Left lung (tissue), 8 donors: ENCODE results near the gene NRL. TPM values are rescaled to one million over a fixed set of nuclear protein-coding genes. Genes with fewer than 3 reads are reported as not detected.

Experiments used
- microRNA-seq, 2 donors: library from miRNA; unstranded; fragments of <30 nt; microRNA quantifications; one replicate each; pipeline ENCODE4, GENCODE V29; 2019
- polyA plus RNA-seq, 6 donors: library from polyadenylated mRNA; unstranded; fragments of 120-200 nt; gene quantifications; one replicate each; pipeline ENCODE4 v1.2.1, GENCODE V29; 2013; ENCODE audit not compliant: insufficient read length in 6 of 6
- total RNA-seq, 2 donors: library from RNA; stranded (reverse); fragmentation: NEBNext Ultra II Directional; extraction: Animal tissue kit (Norgen Biotek cat#: 25700); gene quantifications; one replicate each; pipeline ENCODE4 v1.2.1, GENCODE V29; 2021
- donor health status: DM: no; HTN: yes; CAD: no.
- donor health status: DM: no; HTN: no; CAD: no.

The NRL gene
- total and polyA plus RNA-seq, 8 donors: 0.97 to 2.7 (median 1.6) TPM

Small RNA genes within 50 kb of the gene (microRNA-seq; reads per million reads assigned to microRNA genes)
- gene MIR7703: 0 to 0.27 reads per million in 2 donors

Other genes with a start within 250 kb of the NRL start
- gene DHRS4, start 161.2 kb downstream of the NRL start, total RNA-seq: 10 to 100 TPM; 28.1 to 36.5 TPM
- 10 to 100 TPM; 34.5 to 41.4 (median 39.1) TPM for gene DHRS4, start 161.2 kb downstream of the NRL start, polyA plus RNA-seq
- gene DHRS4L2, start 126.0 kb downstream of the NRL start, total RNA-seq: 10 to 100 TPM; 13.8 to 24.9 TPM
- 10 to 100 TPM; 26.1 to 32.8 (median 27.3) TPM for gene DHRS4L2, start 126.0 kb downstream of the NRL start, polyA plus RNA-seq
- 1 to 10 TPM; 1.0 to 2.3 TPM for gene CARMIL3, start 62.9 kb downstream of the NRL start, total RNA-seq
- 1 to 10 TPM; 1.1 to 2.3 (median 1.4) TPM for gene CARMIL3, start 62.9 kb downstream of the NRL start, polyA plus RNA-seq
- not detected for gene CPNE6, start 43.4 kb downstream of the NRL start, total RNA-seq
- under 1 TPM in 1 of 6 donors, not detected in 5; 0.12 TPM for gene CPNE6, start 43.4 kb downstream of the NRL start, polyA plus RNA-seq
- 10 to 100 TPM; 36.5 to 61.3 TPM for gene PCK2, start 20.6 kb downstream of the NRL start, total RNA-seq
- gene PCK2, start 20.6 kb downstream of the NRL start, polyA plus RNA-seq: 10 to 100 TPM; 12.9 to 18.9 (median 15.7) TPM
- 10 to 100 TPM; 56.4 to 65.1 TPM for gene DCAF11, start 172 bp downstream of the NRL start, total RNA-seq
- 10 to 100 TPM; 60.6 to 76.3 (median 67.6) TPM for gene DCAF11, start 172 bp downstream of the NRL start, polyA plus RNA-seq
- under 1 TPM; 0.68 to 0.76 TPM for gene FITM1, start 15.7 kb upstream of the NRL start, total RNA-seq
- gene FITM1, start 15.7 kb upstream of the NRL start, polyA plus RNA-seq: 1 to 10 TPM in 4 of 6 donors, under 1 TPM in 2; 0.77 to 1.5 (median 1.0) TPM
- 100 to 1,000 TPM; 190 to 203 TPM for gene PSME1, start 21.2 kb upstream of the NRL start, total RNA-seq
- 100 to 1,000 TPM; 189 to 236 (median 221) TPM for gene PSME1, start 21.2 kb upstream of the NRL start, polyA plus RNA-seq
- gene EMC9, start 26.6 kb upstream of the NRL start, total RNA-seq: 10 to 100 TPM; 16.2 to 18.1 TPM
- gene EMC9, start 26.6 kb upstream of the NRL start, polyA plus RNA-seq: 10 to 100 TPM; 13.5 to 24.3 (median 23.0) TPM
- gene PSME2, start 31.7 kb upstream of the NRL start, total RNA-seq: 100 to 1,000 TPM; 134 to 224 TPM
- 100 to 1,000 TPM; 126 to 164 (median 159) TPM for gene PSME2, start 31.7 kb upstream of the NRL start, polyA plus RNA-seq
- 10 to 100 TPM; 49.3 to 61.5 TPM for gene RNF31, start 32.5 kb upstream of the NRL start, total RNA-seq
- 10 to 100 TPM; 42.4 to 69.9 (median 54.6) TPM for gene RNF31, start 32.5 kb upstream of the NRL start, polyA plus RNA-seq
- gene IRF9, start 46.3 kb upstream of the NRL start, total RNA-seq: 100 to 1,000 TPM in 1 of 2 donors, 10 to 100 TPM in 1; 95.6 to 131 TPM
- 10 to 100 TPM; 53.4 to 69.9 (median 61.2) TPM for gene IRF9, start 46.3 kb upstream of the NRL start, polyA plus RNA-seq
- gene REC8, start 57.1 kb upstream of the NRL start, total RNA-seq: 10 to 100 TPM; 27.0 to 31.6 TPM
- 10 to 100 TPM; 38.5 to 66.0 (median 44.3) TPM for gene REC8, start 57.1 kb upstream of the NRL start, polyA plus RNA-seq
- 10 to 100 TPM; 25.0 to 62.4 TPM for gene IPO4, start 73.9 kb upstream of the NRL start, total RNA-seq
- gene IPO4, start 73.9 kb upstream of the NRL start, polyA plus RNA-seq: 10 to 100 TPM; 22.6 to 39.5 (median 29.0) TPM
- gene TM9SF1, start 80.5 kb upstream of the NRL start, total RNA-seq: 10 to 100 TPM; 64.9 to 72.5 TPM
- 10 to 100 TPM; 28.1 to 37.6 (median 32.4) TPM for gene TM9SF1, start 80.5 kb upstream of the NRL start, polyA plus RNA-seq
- under 1 TPM; 0.37 to 0.55 TPM for gene TSSK4, start 90.7 kb upstream of the NRL start, total RNA-seq
- gene TSSK4, start 90.7 kb upstream of the NRL start, polyA plus RNA-seq: 10 to 100 TPM in 5 of 6 donors, 1 to 10 TPM in 1; 9.6 to 16.1 (median 13.7) TPM
- gene CHMP4A, start 98.5 kb upstream of the NRL start, total RNA-seq: 10 to 100 TPM; 35.0 to 46.7 TPM
- gene CHMP4A, start 98.5 kb upstream of the NRL start, polyA plus RNA-seq: 10 to 100 TPM; 52.8 to 64.6 (median 58.8) TPM
- 10 to 100 TPM; 12.4 to 13.8 TPM for gene MDP1, start 101.1 kb upstream of the NRL start, total RNA-seq
- 10 to 100 TPM in 5 of 6 donors, 1 to 10 TPM in 1; 9.8 to 19.4 (median 11.7) TPM for gene MDP1, start 101.1 kb upstream of the NRL start, polyA plus RNA-seq
- 100 to 1,000 TPM; 162 to 163 TPM for gene NEDD8, start 117.4 kb upstream of the NRL start, total RNA-seq
- gene NEDD8, start 117.4 kb upstream of the NRL start, polyA plus RNA-seq: 100 to 1,000 TPM; 185 to 219 (median 203) TPM
- gene GMPR2, start 118.0 kb upstream of the NRL start, total RNA-seq: 10 to 100 TPM; 63.6 to 69.6 TPM
- gene GMPR2, start 118.0 kb upstream of the NRL start, polyA plus RNA-seq: 100 to 1,000 TPM in 4 of 6 donors, 10 to 100 TPM in 2; 96.6 to 117 (median 114) TPM
- 100 to 1,000 TPM; 105 to 110 TPM for gene TINF2, start 127.7 kb upstream of the NRL start, total RNA-seq
- gene TINF2, start 127.7 kb upstream of the NRL start, polyA plus RNA-seq: 10 to 100 TPM; 52.2 to 67.0 (median 58.3) TPM
- gene TGM1, start 148.2 kb upstream of the NRL start, total RNA-seq: 1 to 10 TPM; 7.6 to 9.6 TPM
- 1 to 10 TPM; 2.6 to 4.3 (median 3.2) TPM for gene TGM1, start 148.2 kb upstream of the NRL start, polyA plus RNA-seq
- gene RABGGTA, start 156.6 kb upstream of the NRL start, total RNA-seq: 10 to 100 TPM; 49.3 to 53.3 TPM
- gene RABGGTA, start 156.6 kb upstream of the NRL start, polyA plus RNA-seq: 10 to 100 TPM; 20.2 to 28.7 (median 25.6) TPM
- 10 to 100 TPM; 24.9 to 50.2 TPM for gene DHRS1, start 184.8 kb upstream of the NRL start, total RNA-seq
- 10 to 100 TPM; 37.7 to 55.5 (median 42.6) TPM for gene DHRS1, start 184.8 kb upstream of the NRL start, polyA plus RNA-seq
- gene NOP9, start 184.9 kb upstream of the NRL start, total RNA-seq: 10 to 100 TPM; 22.4 to 24.8 TPM
- 10 to 100 TPM; 22.4 to 28.4 (median 26.0) TPM for gene NOP9, start 184.9 kb upstream of the NRL start, polyA plus RNA-seq
- 10 to 100 TPM in 1 of 2 donors, 1 to 10 TPM in 1; 9.2 to 22.7 TPM for gene CIDEB, start 193.0 kb upstream of the NRL start, total RNA-seq
- gene CIDEB, start 193.0 kb upstream of the NRL start, polyA plus RNA-seq: 10 to 100 TPM in 5 of 6 donors, 1 to 10 TPM in 1; 9.5 to 14.8 (median 13.9) TPM
- 1 to 10 TPM; 4.5 to 6.3 TPM for gene LTB4R2, start 195.2 kb upstream of the NRL start, total RNA-seq
- gene LTB4R2, start 195.2 kb upstream of the NRL start, polyA plus RNA-seq: 1 to 10 TPM; 4.0 to 5.9 (median 5.6) TPM
- gene LTB4R, start 196.6 kb upstream of the NRL start, total RNA-seq: 10 to 100 TPM in 1 of 2 donors, 1 to 10 TPM in 1; 5.9 to 26.1 TPM
- 1 to 10 TPM; 5.3 to 7.7 (median 6.5) TPM for gene LTB4R, start 196.6 kb upstream of the NRL start, polyA plus RNA-seq
- 10 to 100 TPM; 38.2 to 45.2 TPM for gene ADCY4, start 220.1 kb upstream of the NRL start, total RNA-seq
- 10 to 100 TPM; 25.7 to 48.5 (median 32.2) TPM for gene ADCY4, start 220.1 kb upstream of the NRL start, polyA plus RNA-seq
- gene RIPK3, start 225.0 kb upstream of the NRL start, total RNA-seq: 10 to 100 TPM; 16.1 to 26.3 TPM
- 1 to 10 TPM; 2.4 to 3.8 (median 3.0) TPM for gene RIPK3, start 225.0 kb upstream of the NRL start, polyA plus RNA-seq